ENCODE data around the gene GRN. TPM values are rescaled to one million over a fixed set of nuclear protein-coding genes. Genes with fewer than 3 reads are reported as not detected.

GRN gene
- total RNA-seq, 2 experiments from 2014 or later = 45.6 to 46.7 TPM

Other genes with a start within 250 kb of the GRN start
- 10 to 100 TPM; 24.0 to 24.9 TPM for gene HDAC5, start 221.7 kb upstream of the GRN start, total RNA-seq
- 10 to 100 TPM; 16.4 to 18.0 TPM for gene HROB, start 203.4 kb upstream of the GRN start, total RNA-seq
- gene ASB16, start 174.6 kb upstream of the GRN start, total RNA-seq = under 1 TPM; 0.26 to 0.42 TPM
- gene TMUB2, start 158.3 kb upstream of the GRN start, total RNA-seq = 10 to 100 TPM; 26.7 to 27.9 TPM
- 100 to 1,000 TPM; 116 to 120 TPM for gene ATXN7L3, start 145.4 kb upstream of the GRN start, total RNA-seq
- 100 to 1,000 TPM; 165 to 182 TPM for gene UBTF, start 125.6 kb upstream of the GRN start, total RNA-seq
- not detected for gene SLC4A1, start 77.2 kb upstream of the GRN start, total RNA-seq
- under 1 TPM in 1 of 2 experiments, not detected in 1; 0.18 TPM for gene RUNDC3A, start 36.7 kb upstream of the GRN start, total RNA-seq
- 100 to 1,000 TPM; 140 to 141 TPM for gene SLC25A39, start 20.5 kb upstream of the GRN start, total RNA-seq
- under 1 TPM; 0.37 to 0.45 TPM for gene FAM171A2, start 18.6 kb downstream of the GRN start, total RNA-seq
- under 1 TPM; 0.39 to 0.82 TPM for gene ITGA2B, start 44.3 kb downstream of the GRN start, total RNA-seq
- gene GPATCH8, start 158.1 kb downstream of the GRN start, total RNA-seq = 10 to 100 TPM; 45.7 to 45.8 TPM
- under 1 TPM; 0.26 to 0.29 TPM for gene FZD2, start 212.2 kb downstream of the GRN start, total RNA-seq

Measured in activated CD8-positive, alpha-beta T cell treated with anti-CD3 and anti-CD28 coated beads, Interleukin-2, amount 10 ng/mL, durations not matched to agents 7 days and 5 days (primary cell).